ENCODE measurements around the gene C11orf68. TPM values are rescaled to one million over a fixed set of nuclear protein-coding genes. Genes with fewer than 3 reads are reported as not detected.

The C11orf68 gene
- total RNA-seq, 2 experiments from 2014 or later, result 10.7 to 28.1 TPM

- intact Hi-C loops (cut with micrococcal nuclease; ENCODE audit: unreplicated experiment), result no loop called here
- no TSS peak for BruUV-seq (replicated peaks)
- no peak overlapping the region for H3K4me2 ChIP-seq (ENCODE audit: low read length)
- H3K36me3 ChIP-seq (ENCODE audit: insufficient read depth, low read length), result no peaks in the 10 kb centered on the region
- no peaks in the 10 kb centered on the region for H3K79me2 ChIP-seq (ENCODE audit: insufficient read depth, low read depth, low read length)
- no peaks in the 10 kb centered on the region for H3K9me3 ChIP-seq (ENCODE audit: low read length)
- POLR2A ChIA-PET, result interaction anchor here (0.7 kb wide), 1 partner anchor 12 kb away, joined by 3 read pairs; no protein-coding TSS in a partner anchor
- H3K4me1 ChIP-seq (ENCODE audit: insufficient read depth, low read length, poor library complexity, severe bottlenecking), result peaks cover 4% of the 10 kb centered on the region
- DNase-seq (ENCODE audit: low spot score), result no peak
- TF ChIP-seq CTCF (conservative IDR thresholded peaks at IDR 0.05; ENCODE audit: low read length) (no peak), EZH2phosphoT487 (IDR thresholded peaks at IDR 0.05; ENCODE audit: borderline replicate concordance, low read depth, low read length) (no peak)
- CTCF ChIA-PET (ENCODE audit: unreplicated experiment), result no interaction called here
- H2AFZ ChIP-seq (ENCODE audit: low read length), result no peak overlapping the region
- no peak overlapping the region for H3K4me3 ChIP-seq (ENCODE audit: low read depth, low read length, poor library complexity, severe bottlenecking)
- no peak overlapping the region for H3K27ac ChIP-seq (ENCODE audit: low read depth, low read length, poor library complexity, severe bottlenecking)
- no peaks in the 10 kb centered on the region for H3K9me2 ChIP-seq (ENCODE audit: insufficient read depth, low read length)
- H4K20me1 ChIP-seq (ENCODE audit: insufficient read depth, low read length), result no peaks in the 10 kb centered on the region
Measured at GRCh38 chr11:65947603-65948125, 28.8 kb upstream of the C11orf68 start.

GRCh38 chr11:65947133-65947532, 28.3 kb upstream of the C11orf68 start:
- POLR2A ChIA-PET, result interaction anchor here (0.7 kb wide), 1 partner anchor 12 kb away, joined by 3 read pairs; no protein-coding TSS in a partner anchor
- no peak overlapping the region for H2AFZ ChIP-seq (ENCODE audit: low read length)
- no TSS peak for BruUV-seq (replicated peaks)
- no peak for TF ChIP-seq CTCF (conservative IDR thresholded peaks at IDR 0.05; ENCODE audit: low read length)
- no peak for TF ChIP-seq EZH2phosphoT487 (IDR thresholded peaks at IDR 0.05; ENCODE audit: borderline replicate concordance, low read depth, low read length)
- no peaks in the 10 kb centered on the region for H3K36me3 ChIP-seq (ENCODE audit: insufficient read depth, low read length)
- peaks cover 4% of the 10 kb centered on the region for H3K4me1 ChIP-seq (ENCODE audit: insufficient read depth, low read length, poor library complexity, severe bottlenecking)
- intact Hi-C loops (cut with micrococcal nuclease; ENCODE audit: unreplicated experiment), result no loop called here
- H3K9me2 ChIP-seq (ENCODE audit: insufficient read depth, low read length), result no peaks in the 10 kb centered on the region
- CTCF ChIA-PET (ENCODE audit: unreplicated experiment), result no interaction called here
- H3K79me2 ChIP-seq (ENCODE audit: insufficient read depth, low read depth, low read length), result no peaks in the 10 kb centered on the region
- H3K27ac ChIP-seq (ENCODE audit: low read depth, low read length, poor library complexity, severe bottlenecking), result no peak overlapping the region
- no peak for DNase-seq (ENCODE audit: low spot score)
- no peak overlapping the region for H3K4me3 ChIP-seq (ENCODE audit: low read depth, low read length, poor library complexity, severe bottlenecking)
- H3K4me2 ChIP-seq (ENCODE audit: low read length), result no peak overlapping the region
- no peaks in the 10 kb centered on the region for H3K9me3 ChIP-seq (ENCODE audit: low read length)
- H4K20me1 ChIP-seq (ENCODE audit: insufficient read depth, low read length), result no peaks in the 10 kb centered on the region

GRCh38 chr11:65946655-65947054, 27.8 kb upstream of the C11orf68 start:
- H3K36me3 ChIP-seq (ENCODE audit: insufficient read depth, low read length), result no peaks in the 10 kb centered on the region
- no TSS peak for BruUV-seq (replicated peaks)
- no peaks in the 10 kb centered on the region for H3K9me3 ChIP-seq (ENCODE audit: low read length)
- no peaks in the 10 kb centered on the region for H3K9me2 ChIP-seq (ENCODE audit: insufficient read depth, low read length)
- no peak overlapping the region for H3K4me3 ChIP-seq (ENCODE audit: low read depth, low read length, poor library complexity, severe bottlenecking)
- intact Hi-C loops (cut with micrococcal nuclease; ENCODE audit: unreplicated experiment), result no loop called here
- CTCF ChIA-PET (ENCODE audit: unreplicated experiment), result no interaction called here
- H3K4me1 ChIP-seq (ENCODE audit: insufficient read depth, low read length, poor library complexity, severe bottlenecking), result peaks cover 4% of the 10 kb centered on the region
- H3K4me2 ChIP-seq (ENCODE audit: low read length), result no peak overlapping the region
- TF ChIP-seq EZH2phosphoT487 (IDR thresholded peaks at IDR 0.05; ENCODE audit: borderline replicate concordance, low read depth, low read length), result no peak
- TF ChIP-seq CTCF (conservative IDR thresholded peaks at IDR 0.05; ENCODE audit: low read length), result no peak
- no peak overlapping the region for H3K27ac ChIP-seq (ENCODE audit: low read depth, low read length, poor library complexity, severe bottlenecking)
- DNase-seq (ENCODE audit: low spot score), result no peak
- POLR2A ChIA-PET, result interaction anchor here (0.6 kb wide), 1 partner anchor 1143 kb away, joined by 3 read pairs; no protein-coding TSS in a partner anchor
- no peaks in the 10 kb centered on the region for H3K79me2 ChIP-seq (ENCODE audit: insufficient read depth, low read depth, low read length)
- no peak overlapping the region for H2AFZ ChIP-seq (ENCODE audit: low read length)
- H4K20me1 ChIP-seq (ENCODE audit: insufficient read depth, low read length), result no peaks in the 10 kb centered on the region
